Type B pancreatic cell (in vitro differentiated cells): Measurements from ENCODE around the gene KIFC3. TPM values are rescaled to one million over a fixed set of nuclear protein-coding genes. Genes with fewer than 3 reads are reported as not detected.

Experiments
- DNase-seq: peaks from one replicate; pipeline ENCODE4 v3.0.0; 2021; ENCODE audit warnings: mixed read lengths; ENCODE audit not compliant: unreplicated experiment; ENCODE audit errors: extremely low spot score
- H3K27ac Mint-ChIP-seq: 2 replicates; pipeline ENCODE4 v1.8.0; 2021; ENCODE audit warnings: mild to moderate bottlenecking, mixed read lengths
- H3K27me3 Mint-ChIP-seq: 2 replicates; pipeline ENCODE4 v1.8.0; 2021; ENCODE audit warnings: mixed read lengths
- H3K36me3 Mint-ChIP-seq: 2 replicates; pipeline ENCODE4 v1.8.0; 2021; ENCODE audit warnings: mixed read lengths
- H3K4me1 Mint-ChIP-seq: one replicate; pipeline ENCODE4 v1.8.0; 2021; ENCODE audit warnings: mixed read lengths; ENCODE audit not compliant: unreplicated experiment
- H3K4me3 Mint-ChIP-seq: 2 replicates; pipeline ENCODE4 v1.8.0; 2021; ENCODE audit warnings: mild to moderate bottlenecking, mixed read lengths
- H3K9me3 Mint-ChIP-seq: 2 replicates; pipeline ENCODE4 v1.8.0; 2021; ENCODE audit warnings: mixed read lengths
- CTCF ChIP-seq: fragments of 200-600 bp; sonication (generic); conservative IDR thresholded peaks from 2 replicates; pipeline ENCODE4 v1.5.0; 2021; ENCODE audit warnings: antibody characterized with exemption, mild to moderate bottlenecking
- total RNA-seq: library from RNA; stranded (reverse); gene quantifications from 2 replicates; pipeline ENCODE4 v1.2.1, GENCODE V29; 2021; ENCODE audit warnings: low replicate concordance

KIFC3 gene
- total RNA-seq, 1 donor from 2014 or later = 27.3 TPM

- Mint-ChIP-seq H3K4me3 (no peak overlapping the region), H3K27me3 (no peaks in the 10 kb centered on the region), H3K27ac (no peak overlapping the region), H3K9me3 (no peaks in the 10 kb centered on the region), H3K36me3 (peaks cover 7% of the 10 kb centered on the region), H3K4me1 (peaks cover 8% of the 10 kb centered on the region)
- no peak for TF ChIP-seq CTCF
- DNase-seq = no peak
Measured at GRCh38 chr16:57778658-57779057, 23.6 kb downstream of the KIFC3 start.

GRCh38 chr16:57775661-57776469 is 26.4 kb downstream of the KIFC3 start:
- Mint-ChIP-seq H3K4me1 (peaks cover 8% of the 10 kb centered on the region), H3K4me3 (no peak overlapping the region), H3K27ac (no peak overlapping the region), H3K36me3 (peaks cover 7% of the 10 kb centered on the region), H3K9me3 (no peaks in the 10 kb centered on the region), H3K27me3 (no peaks in the 10 kb centered on the region)
- DNase-seq = no peak
- peak; percentile 79 for TF ChIP-seq CTCF

- H3K4me1 Mint-ChIP-seq = peaks cover 8% of the 10 kb centered on the region
- H3K27ac Mint-ChIP-seq = no peak overlapping the region
- no peaks in the 10 kb centered on the region for H3K9me3 Mint-ChIP-seq
- DNase-seq = no peak
- H3K4me3 Mint-ChIP-seq = no peak overlapping the region
- H3K27me3 Mint-ChIP-seq = no peaks in the 10 kb centered on the region
- H3K36me3 Mint-ChIP-seq = peaks cover 7% of the 10 kb centered on the region
- no peak for TF ChIP-seq CTCF
Measured at GRCh38 chr16:57774705-57775285, 27.5 kb downstream of the KIFC3 start.

GRCh38 chr16:57773655-57774295 is 28.5 kb downstream of the KIFC3 start:
- peaks cover 4% of the 10 kb centered on the region for H3K36me3 Mint-ChIP-seq
- H3K4me1 Mint-ChIP-seq = peaks cover 8% of the 10 kb centered on the region
- H3K4me3 Mint-ChIP-seq = no peak overlapping the region
- H3K9me3 Mint-ChIP-seq = no peaks in the 10 kb centered on the region
- TF ChIP-seq CTCF = no peak
- H3K27me3 Mint-ChIP-seq = no peaks in the 10 kb centered on the region
- no peak overlapping the region for H3K27ac Mint-ChIP-seq
- DNase-seq = no peak

- no peak for DNase-seq
- no peak overlapping the region for H3K27ac Mint-ChIP-seq
- peaks cover 4% of the 10 kb centered on the region for H3K36me3 Mint-ChIP-seq
- no peak for TF ChIP-seq CTCF
- no peaks in the 10 kb centered on the region for H3K27me3 Mint-ChIP-seq
- H3K9me3 Mint-ChIP-seq = no peaks in the 10 kb centered on the region
- peaks cover 8% of the 10 kb centered on the region for H3K4me1 Mint-ChIP-seq
- H3K4me3 Mint-ChIP-seq = no peak overlapping the region
Measured at GRCh38 chr16:57773019-57773418, 29.3 kb downstream of the KIFC3 start.
